ENCODE results near the gene SYNC. TPM values are rescaled to one million over a fixed set of nuclear protein-coding genes. Genes with fewer than 3 reads are reported as not detected.
"Not testable (repeated sequence)": the region's sequence is repeated elsewhere in the genome, so short reads cannot be mapped to it uniquely, and the experiment has no call there.

SYNC gene
- total RNA-seq, 1 experiment from 2014 or later = 1.7 TPM

DNA sequence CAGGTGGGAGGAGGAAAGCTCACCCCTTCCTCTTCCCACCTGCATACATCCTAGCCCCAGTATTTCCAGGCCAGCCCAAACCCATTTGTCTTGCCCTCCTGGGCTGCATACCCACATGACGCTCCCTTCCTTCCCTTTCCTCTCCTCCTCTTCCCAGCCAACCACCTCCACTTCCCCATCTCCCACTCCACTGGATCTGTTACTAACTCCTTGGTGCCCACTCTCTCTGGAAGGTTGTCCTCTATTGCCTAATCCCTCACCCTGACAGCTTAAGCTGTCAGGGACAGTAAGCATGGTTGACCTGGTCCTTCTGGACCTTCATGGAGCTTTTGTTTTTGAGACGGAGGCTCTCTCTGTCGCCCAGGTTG is 23.0 kb upstream of the SYNC start:
- no peak for DNase-seq (ENCODE audit: extremely low read depth, low read depth)

- peak; percentile 89 for DNase-seq (ENCODE audit: extremely low read depth, low read depth)
These were observed 22.4 kb upstream of the SYNC start for GRCh38 chr1:32724678-32725614.

DNA sequence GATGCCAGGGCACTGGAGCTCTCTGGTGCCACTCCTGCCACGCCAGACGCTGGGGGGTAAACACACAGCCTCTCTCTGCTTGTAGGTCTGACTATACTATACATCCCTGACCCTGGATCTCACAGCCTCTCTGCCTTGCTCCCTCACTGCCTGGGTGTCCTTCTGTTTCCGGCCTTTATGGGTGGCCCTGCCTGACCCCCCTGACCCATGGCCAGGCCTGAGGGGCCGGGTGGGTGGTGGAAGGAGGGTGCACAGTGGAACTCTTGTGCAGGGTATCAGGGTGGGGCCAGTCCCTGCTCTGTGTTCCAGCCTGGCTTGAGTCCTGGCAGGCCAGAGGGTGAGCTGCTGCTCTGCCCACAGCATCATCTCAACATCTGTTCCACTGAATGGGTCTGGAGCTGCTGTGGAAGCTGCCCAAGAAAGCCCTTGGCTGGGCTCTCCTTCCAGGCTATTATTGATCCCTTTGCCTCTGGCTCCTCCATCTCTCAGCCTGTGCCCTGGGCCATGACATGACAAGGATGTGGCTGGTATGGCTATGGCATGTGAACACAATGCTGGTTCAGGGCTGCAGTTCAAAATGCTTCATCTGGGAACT is 17.2 kb upstream of the SYNC start:
- no peak for DNase-seq (ENCODE audit: extremely low read depth, low read depth)

GRCh38 chr1:32718527-32718926 is 16.0 kb upstream of the SYNC start:
- no peak for DNase-seq (ENCODE audit: extremely low read depth, low read depth)

DNA sequence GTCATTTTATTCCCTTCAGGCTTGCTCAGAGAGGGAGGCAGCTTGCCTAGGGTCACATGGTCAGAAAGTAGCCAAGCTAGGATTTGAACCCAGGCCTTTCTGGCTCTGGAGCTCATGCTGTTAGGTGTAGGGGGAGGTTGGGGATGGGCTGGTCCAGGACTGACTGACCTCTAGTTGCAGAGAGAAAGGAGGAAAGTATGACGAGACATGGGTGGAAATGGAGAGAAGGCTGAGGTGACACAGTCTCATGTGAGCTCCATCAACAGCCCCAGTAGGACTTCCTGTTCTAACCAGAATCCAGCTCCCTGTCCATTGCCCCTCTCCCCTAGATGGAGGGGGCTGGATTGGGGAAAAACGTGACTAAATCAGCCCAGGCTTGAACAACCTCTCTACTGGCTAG is 15.5 kb upstream of the SYNC start:
- no peak for DNase-seq (ENCODE audit: extremely low read depth, low read depth)

DNA sequence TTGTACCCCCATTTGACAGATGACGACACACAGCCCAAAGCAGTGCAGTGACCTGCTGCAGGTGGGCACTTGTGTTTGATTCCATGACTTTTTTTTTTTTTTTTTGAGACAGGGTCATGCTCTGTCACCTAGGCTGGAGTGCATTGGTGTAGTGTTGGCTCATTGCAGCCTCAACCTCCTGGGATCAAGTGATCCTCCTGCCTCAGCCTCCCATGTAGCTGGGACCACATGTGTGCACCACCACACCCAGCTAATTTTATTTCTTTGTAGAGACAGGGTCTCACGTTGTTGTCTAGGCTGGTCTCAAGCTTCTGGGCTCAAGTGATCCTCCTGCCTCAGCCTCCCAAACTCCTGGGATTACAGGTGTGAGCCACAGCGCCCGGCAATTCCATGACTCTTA is 14.9 kb upstream of the SYNC start:
- no peak for DNase-seq (ENCODE audit: extremely low read depth, low read depth)

GRCh38 chr1:32716312-32717148 is 14.0 kb upstream of the SYNC start:
- DNase-seq (ENCODE audit: extremely low read depth, low read depth) = peak; percentile 36

DNA sequence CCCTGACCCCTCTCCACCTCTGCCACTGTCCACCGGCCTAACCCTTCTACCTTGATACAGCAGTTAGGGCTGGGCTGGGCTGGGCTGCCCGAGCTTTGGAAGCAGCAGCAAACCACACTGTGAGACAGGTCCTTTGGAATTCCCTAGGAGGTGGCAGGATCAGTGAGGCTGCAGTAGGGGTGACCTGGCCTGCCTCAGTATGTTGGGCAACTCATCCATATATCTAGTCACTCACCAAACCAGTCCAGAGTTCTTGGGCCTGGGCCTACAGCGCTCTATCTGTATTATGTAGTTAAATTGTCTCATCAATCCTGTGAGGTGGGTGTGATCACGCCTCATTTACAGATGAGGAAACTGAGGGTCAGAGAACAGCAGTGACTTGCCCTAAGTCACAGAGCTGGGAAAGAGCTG is 13.3 kb upstream of the SYNC start:
- DNase-seq (ENCODE audit: extremely low read depth, low read depth) = no peak

GRCh38 chr1:32714277-32714676 is 11.7 kb upstream of the SYNC start:
- no peak for DNase-seq (ENCODE audit: extremely low read depth, low read depth)

GRCh38 chr1:32713081-32713480 is 10.5 kb upstream of the SYNC start:
- no peak for DNase-seq (ENCODE audit: extremely low read depth, low read depth)

- not testable (repeated sequence) for DNase-seq (ENCODE audit: extremely low read depth, low read depth)
These were observed 8.7 kb upstream of the SYNC start for GRCh38 chr1:32711221-32711620.

GRCh38 chr1:32709476-32709875 is 6.9 kb upstream of the SYNC start:
- no peak for DNase-seq (ENCODE audit: extremely low read depth, low read depth)

- no peak for DNase-seq (ENCODE audit: extremely low read depth, low read depth)
These were observed 6.5 kb upstream of the SYNC start for GRCh38 chr1:32709075-32709474.

- no peak for DNase-seq (ENCODE audit: extremely low read depth, low read depth)
These were observed 3.9 kb upstream of the SYNC start for GRCh38 chr1:32706491-32706890.

- no peak for DNase-seq (ENCODE audit: extremely low read depth, low read depth)
These were observed 2.9 kb upstream of the SYNC start for GRCh38 chr1:32705516-32705915.

DNA sequence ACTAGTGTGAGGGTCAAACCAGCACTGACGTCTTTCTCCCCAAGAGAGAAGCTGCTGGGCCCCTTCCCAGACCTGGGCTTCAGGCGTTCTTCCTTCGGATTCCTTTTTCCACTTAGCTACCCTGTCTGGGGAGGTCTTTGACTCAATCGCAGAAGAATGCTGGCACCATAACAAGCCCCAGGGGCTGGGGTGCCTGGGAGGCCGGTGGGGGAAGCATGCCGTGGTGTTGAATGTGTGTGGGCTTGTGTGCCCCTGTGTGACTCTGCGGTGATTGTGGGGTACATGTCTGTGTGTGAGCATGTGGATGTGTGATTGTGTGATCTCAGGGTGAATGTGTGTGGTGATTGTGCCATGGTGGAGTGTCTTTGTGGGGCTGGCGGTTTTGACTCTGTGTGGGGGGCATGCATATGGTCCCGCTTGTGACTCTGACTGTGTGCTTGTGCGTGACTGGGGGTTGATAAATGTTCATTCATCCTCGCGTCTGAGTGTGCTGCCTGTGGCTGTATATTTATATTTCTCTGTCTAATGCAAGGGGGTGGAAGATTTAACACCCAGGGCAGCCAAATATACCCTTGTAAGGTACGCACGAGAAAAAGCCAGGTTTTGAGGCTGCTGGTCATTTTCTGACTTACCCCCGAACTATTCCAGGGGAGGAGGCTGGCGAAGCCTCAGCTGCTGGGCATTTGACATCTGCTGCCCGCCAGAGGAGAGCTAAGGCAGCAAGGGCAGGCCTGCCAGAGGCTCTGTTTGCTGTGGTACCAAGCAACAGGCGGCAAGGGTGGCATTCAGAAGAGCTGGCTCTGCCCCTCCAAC is 1.1 kb upstream of the SYNC start:
- no peak for DNase-seq (ENCODE audit: extremely low read depth, low read depth)

GRCh38 chr1:32701951-32702598 is 495 bp downstream of the SYNC start:
- DNase-seq (ENCODE audit: extremely low read depth, low read depth) = no peak

DNA sequence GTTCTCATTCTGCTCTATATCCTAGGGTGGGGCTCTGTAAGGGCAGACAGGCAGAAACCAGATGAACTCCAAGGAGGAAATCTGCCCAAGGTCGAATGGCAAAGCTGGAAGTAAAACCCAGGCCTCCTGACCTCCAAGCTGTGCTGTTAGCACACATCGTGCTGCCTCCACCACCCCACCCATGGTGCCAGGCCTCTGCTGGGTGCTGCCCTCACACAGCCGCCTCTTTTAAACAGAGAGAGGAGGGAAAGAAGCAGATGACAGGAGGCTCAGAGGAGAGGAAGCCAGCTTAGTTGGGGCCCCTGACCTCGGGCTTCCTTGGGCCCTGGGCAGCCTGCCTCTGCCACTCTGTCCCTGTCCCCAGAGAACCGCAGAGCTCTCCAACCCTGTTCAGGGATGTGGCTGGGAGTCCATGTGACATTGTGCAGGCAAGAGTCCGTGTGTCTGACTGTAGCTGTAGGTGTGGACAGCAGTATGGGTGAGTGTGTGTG is 1.1 kb downstream of the SYNC start:
- DNase-seq (ENCODE audit: extremely low read depth, low read depth) = no peak

GRCh38 chr1:32696996-32697395 is 5.6 kb downstream of the SYNC start:
- DNase-seq (ENCODE audit: extremely low read depth, low read depth) = not testable (repeated sequence)

- no peak for DNase-seq (ENCODE audit: extremely low read depth, low read depth)
These were observed 6.5 kb downstream of the SYNC start for GRCh38 chr1:32696041-32696440.
